Psoas muscle (tissue), 8 donors: ENCODE measurements around the gene SLC25A19. TPM values are rescaled to one million over a fixed set of nuclear protein-coding genes. Genes with fewer than 3 reads are reported as not detected.

Experiments used
- ATAC-seq, 4 donors: fragments of 200-7000 bp; cut with Tn5 transposase; one replicate each; pipeline ENCODE4 v1.9.1; 2020; ENCODE audit warnings: moderate library complexity in 3 of 4, mild to moderate bottlenecking in 2 of 4
- DNase-seq, 2 donors: peaks; one replicate each; pipeline ENCODE4 v3.0.0-alpha.2; 2020
- H3K27ac ChIP-seq: fragments of 200-600 bp; one replicate; pipeline ENCODE4 v1.8.0; 2022
- H3K27me3 ChIP-seq, 3 donors: fragments of 200-600 bp in 1 of 3; one replicate each; pipeline versions ENCODE4 v1.6.1 to v1.8.0; 2013 to 2022; ENCODE audit warnings: low read length in 2 of 3, mild to moderate bottlenecking in 2 of 3, moderate library complexity in 1 of 3; ENCODE audit not compliant: insufficient read depth in 3 of 3
- H3K36me3 ChIP-seq, 2 donors: fragments of 200-600 bp in 1 of 2; one replicate each; pipeline versions ENCODE4 v1.6.1 to v1.8.0; 2013 to 2022; ENCODE audit warnings: low read depth in 1 of 2, mild to moderate bottlenecking in 1 of 2, moderate library complexity in 1 of 2; ENCODE audit not compliant: insufficient read depth in 1 of 2
- H3K4me1 ChIP-seq: fragments of 200-600 bp; one replicate; pipeline ENCODE4 v1.8.0; 2022
- H3K4me3 ChIP-seq: fragments of 200-600 bp; one replicate; pipeline ENCODE4 v1.8.0; 2022; ENCODE audit warnings: mild to moderate bottlenecking
- H3K9me3 ChIP-seq: fragments of 200-600 bp; one replicate; pipeline ENCODE4 v1.8.0; 2022
- CTCF ChIP-seq: fragments of 200-600 bp; IDR thresholded peaks from one replicate; pipeline ENCODE4 v1.8.0; 2022; ENCODE audit warnings: antibody characterized with exemption
- WGBS, 3 donors: extraction: QIAGEN DNeasy Blood & Tissue Kit; methylation state at CpG; one replicate each; pipeline versions ENCODE4 v1.1.6 to v1.1.7; 2013; 5-methylcytosine and 5-hydroxymethylcytosine counted together
- intact Hi-C, 2 donors: fragments of 100-400 bp; cut with DNase I; formaldehyde crosslinking; loops; one replicate each; pipeline versions ENCODE4 v1.11.0 to v1.14.2; 2022
- long read RNA-seq, 2 donors: library from polyadenylated mRNA; unstranded; transcript quantifications; one replicate each; pipeline ENCODE4 v2.0.0, GENCODE V29; 2021
- polyA plus RNA-seq, 3 donors: library from polyadenylated mRNA; stranded (reverse); fragments of 200-250 nt; gene quantifications; one replicate each; pipeline ENCODE4 v1.2.3, GENCODE V29; 2013
- total RNA-seq, 4 donors: library from RNA; stranded (reverse); fragmentation: NEBNext Ultra II Directional in 2 of 4; extraction: Animal tissue kit (Norgen Biotek cat#: 25700) in 2 of 4; gene quantifications; one replicate each; pipeline versions ENCODE4 v1.2.1 to v1.2.4, GENCODE V29; 2021 to 2023
- donor health status: healthy with polysubstance abuse.
- donor health status: DM: no; HTN: no; CAD: no; lungs with moderate emphysema.
- donor health status: Bipolar disorder and iron deficiency.
- donor health status: healthy.
- donor health status: DM: yes; HTN: yes; CAD: no.
- donor health status: DM: no; HTN: no; CAD: no.
- donor health status: DM: no; HTN: no; CAD: no.
- donor health status: DM: yes; HTN: yes; CAD: no.

SLC25A19 gene
- total RNA-seq = 10 to 100 TPM; 11.3 to 41.7 (median 16.0) TPM
- 10 to 100 TPM; 24.9 to 52.7 (median 34.5) TPM for polyA plus RNA-seq
- long read RNA-seq, donor 1, partial matches to known transcripts = 1 of 7 reads
- long read RNA-seq, donor 1, other reads (novel, unspliced or antisense) = 1 of 7 reads
- long read RNA-seq, donor 2, transcript SLC25A19-204 (8 exons, 1,587 nt) = major isoform, 6 of 25 reads
- long read RNA-seq, donor 2, partial matches to known transcripts = 2 of 25 reads
- long read RNA-seq, donor 2, other reads (novel, unspliced or antisense) = 13 of 25 reads

- TF ChIP-seq CTCF = peak; percentile 25
- H3K4me3 ChIP-seq = peak within 1 kb of the TSS; percentile 70
- H3K4me1 ChIP-seq = peaks cover 5% of the 10 kb centered on the region
- DNase-seq (peak; percentile 98 to 99), ATAC-seq (peak; percentile 98 to 99 (median 98))
- no peaks in the 10 kb centered on the region for H3K9me3 ChIP-seq
- H3K27ac ChIP-seq = peak within 1 kb of the TSS; percentile 83
- H3K27me3 ChIP-seq = no peaks in the 10 kb centered on the region
- intact Hi-C loops = loop anchor here in 1 of 2 donors (2.0 kb wide), 1 partner anchor 116 kb away; the partner anchor contains the start of gene GRB2
- 0 to 1% (median 0%) methylated on average over 62 to 65 of the region's 65 CpGs for WGBS, 3 donors
- H3K36me3 ChIP-seq = peaks cover 3 to 25% of the 10 kb centered on the region in 2 donors
Observed at GRCh38 chr17:75289115-75289831, at the start of gene SLC25A19. SLC25A19 (minus strand) TSS chr17:75289433; CDS start chr17:75286764, 2,669 bp downstream.

- Histone ChIP-seq H3K27me3 (no peaks in the 10 kb centered on the region), H3K27ac (no peak overlapping the region), H3K4me3 (no peak overlapping the region), H3K36me3 (no peaks in the 10 kb centered on the region), H3K4me1 (peaks cover 17% of the 10 kb centered on the region), H3K9me3 (no peaks in the 10 kb centered on the region)
- intact Hi-C loops = no loop called here
- TF ChIP-seq CTCF = no peak
- 50 to 59% (median 55%) methylated on average over 6 of the region's 6 CpGs for WGBS, 3 donors
- DNase-seq = no peak
- peak in 1 of 4 donors; percentile 42 for ATAC-seq
Observed at GRCh38 chr17:75338335-75338734, 49.1 kb upstream of the SLC25A19 start.

GRCh38 chr17:75335315-75335714 lies 46.1 kb upstream of the SLC25A19 start:
- TF ChIP-seq CTCF = no peak
- Histone ChIP-seq H3K9me3 (no peaks in the 10 kb centered on the region), H3K27ac (no peak overlapping the region), H3K27me3 (no peaks in the 10 kb centered on the region), H3K36me3 (peaks cover 0 to 14% of the 10 kb centered on the region in 2 donors), H3K4me1 (no peaks in the 10 kb centered on the region), H3K4me3 (no peak overlapping the region)
- 94 to 96% (median 96%) methylated on average over 3 of the region's 3 CpGs for WGBS, 3 donors
- DNase-seq = no peak
- no peak for ATAC-seq
- intact Hi-C loops = no loop called here

- TF ChIP-seq CTCF = no peak
- intact Hi-C loops = no loop called here
- Histone ChIP-seq H3K4me1 (no peaks in the 10 kb centered on the region), H3K9me3 (no peaks in the 10 kb centered on the region), H3K4me3 (no peak overlapping the region), H3K27ac (no peak overlapping the region), H3K36me3 (peaks cover 0 to 14% of the 10 kb centered on the region in 2 donors), H3K27me3 (no peaks in the 10 kb centered on the region)
- no peak for DNase-seq
- ATAC-seq = no peak
- WGBS, 3 donors = 96 to 98% (median 97%) methylated on average over 3 of the region's 3 CpGs
Observed at GRCh38 chr17:75334723-75335122, 45.5 kb upstream of the SLC25A19 start.
